Measurements from ENCODE around the gene OSBPL8. TPM values are rescaled to one million over a fixed set of nuclear protein-coding genes. Genes with fewer than 3 reads are reported as not detected.
"Not testable (repeated sequence)": the region's sequence is repeated elsewhere in the genome, so short reads cannot be mapped to it uniquely, and the experiment has no call there.

Gene OSBPL8
- polyA plus RNA-seq, 4 donors = 4.5 to 25.9 (median 6.7) TPM

DNA sequence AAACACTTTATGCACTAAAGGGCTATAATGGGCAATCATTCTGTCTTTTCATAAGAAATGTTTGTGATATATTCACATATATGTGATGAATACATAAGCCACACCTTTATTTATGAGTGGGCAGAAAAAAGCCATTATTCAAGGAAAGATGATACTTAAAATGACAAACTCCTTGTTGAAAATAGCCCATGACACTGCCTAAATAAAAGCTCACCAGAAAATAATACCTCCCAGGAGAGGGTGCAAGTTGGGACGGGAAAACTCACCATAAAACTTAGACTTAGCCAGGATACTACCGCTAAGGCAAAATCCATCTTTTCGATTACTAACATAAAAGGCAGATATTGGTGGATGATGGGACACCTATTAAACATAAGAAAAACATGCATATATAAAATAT, 175.6 kb downstream of the OSBPL8 start:
- DNase-seq (no peak), FAIRE-seq (no peak)
- Histone ChIP-seq H3K36me3 (ENCODE audit: control insufficient read depth in 3 of 3, insufficient read depth in 2 of 3, low read depth in 1 of 3, low read length in 3 of 3) (peaks cover 0 to 6% (median 0%) of the 10 kb centered on the region in 3 donors), H3K27ac (ENCODE audit: low read depth in 1 of 3, low read length in 2 of 3) (no peak overlapping the region), H3K4me1 (ENCODE audit: control insufficient read depth in 3 of 3, insufficient read depth in 2 of 3, low read depth in 1 of 3, low read length in 2 of 3) (no peaks in the 10 kb centered on the region), H3K27me3 (ENCODE audit: control insufficient read depth in 3 of 3, insufficient read depth in 3 of 3, low read length in 3 of 3) (no peaks in the 10 kb centered on the region), H3K4me3 (ENCODE audit: low read depth in 1 of 3, low read length in 3 of 3) (no peak overlapping the region), H3K9me3 (ENCODE audit: control insufficient read depth in 2 of 2, insufficient read depth in 1 of 2, low read depth in 1 of 2, low read length in 1 of 2) (no peaks in the 10 kb centered on the region)
- 97 to 98% (median 98%) methylated on average over 3 of the region's 3 CpGs for WGBS, 3 donors

DNA sequence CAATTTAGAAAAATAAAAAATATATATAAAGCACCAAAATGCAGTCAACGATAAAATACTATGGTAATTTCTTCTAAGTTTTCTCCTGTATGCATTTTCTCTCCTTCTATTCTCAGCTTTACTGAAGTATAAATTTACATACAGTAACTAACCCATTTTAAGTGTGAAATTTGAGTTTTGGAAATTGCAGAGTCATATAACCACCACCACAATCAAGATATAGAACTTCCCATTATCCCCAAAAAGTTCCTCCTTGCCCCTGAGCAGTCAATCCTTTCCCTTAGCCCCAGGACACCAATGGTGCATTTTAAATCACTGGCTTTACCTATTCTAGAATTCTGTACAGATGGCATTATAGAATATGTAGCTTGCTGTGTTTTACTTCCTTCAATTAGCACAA, 180.3 kb downstream of the OSBPL8 start:
- peaks cover 0 to 4% (median 0%) of the 10 kb centered on the region in 3 donors for H3K36me3 ChIP-seq (ENCODE audit: control insufficient read depth in 3 of 3, insufficient read depth in 2 of 3, low read depth in 1 of 3, low read length in 3 of 3)
- no peak for FAIRE-seq
- no peak for DNase-seq
- H3K27ac ChIP-seq (ENCODE audit: low read depth in 1 of 3, low read length in 2 of 3) = no peak overlapping the region
- no peaks in the 10 kb centered on the region for H3K4me1 ChIP-seq (ENCODE audit: control insufficient read depth in 3 of 3, insufficient read depth in 2 of 3, low read depth in 1 of 3, low read length in 2 of 3)
- H3K27me3 ChIP-seq (ENCODE audit: control insufficient read depth in 3 of 3, insufficient read depth in 3 of 3, low read length in 3 of 3) = no peaks in the 10 kb centered on the region
- no peaks in the 10 kb centered on the region for H3K9me3 ChIP-seq (ENCODE audit: control insufficient read depth in 2 of 2, insufficient read depth in 1 of 2, low read depth in 1 of 2, low read length in 1 of 2)
- WGBS, 3 donors = 97 to 100% (median 97%) methylated on average over 1 of the region's 1 CpG
- no peak overlapping the region for H3K4me3 ChIP-seq (ENCODE audit: low read depth in 1 of 3, low read length in 3 of 3)

DNA sequence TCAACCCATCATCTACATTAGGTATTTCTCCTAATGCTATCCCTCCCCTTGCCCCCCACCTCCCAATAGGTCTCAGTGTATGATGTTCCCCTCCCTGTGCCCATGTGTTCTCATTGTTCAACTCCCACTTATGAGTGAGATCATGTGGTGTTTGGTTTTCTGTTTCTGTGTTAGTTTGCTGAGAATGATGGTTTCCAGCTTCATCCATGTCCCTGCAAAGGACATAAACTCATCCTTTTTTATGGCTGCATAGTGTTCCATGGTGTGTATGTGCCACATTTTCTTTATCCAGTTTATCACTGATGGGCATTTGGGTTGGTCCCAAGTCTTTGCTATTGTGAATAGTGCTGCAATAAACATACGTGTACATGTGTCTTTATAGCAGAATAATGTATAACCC, 182.7 kb downstream of the OSBPL8 start:
- H3K4me3 ChIP-seq (ENCODE audit: low read depth in 1 of 3, low read length in 3 of 3); H3K27me3 ChIP-seq (ENCODE audit: control insufficient read depth in 3 of 3, insufficient read depth in 3 of 3, low read length in 3 of 3); FAIRE-seq; H3K4me1 ChIP-seq (ENCODE audit: control insufficient read depth in 3 of 3, insufficient read depth in 2 of 3, low read depth in 1 of 3, low read length in 2 of 3); H3K9me3 ChIP-seq (ENCODE audit: control insufficient read depth in 2 of 2, insufficient read depth in 1 of 2, low read depth in 1 of 2, low read length in 1 of 2); H3K36me3 ChIP-seq (ENCODE audit: control insufficient read depth in 3 of 3, insufficient read depth in 2 of 3, low read depth in 1 of 3, low read length in 3 of 3); H3K27ac ChIP-seq (ENCODE audit: low read depth in 1 of 3, low read length in 2 of 3); DNase-seq: not testable (repeated sequence)
- WGBS, 3 donors = 95 to 100% (median 100%) methylated on average over 1 of the region's 1 CpG

DNA sequence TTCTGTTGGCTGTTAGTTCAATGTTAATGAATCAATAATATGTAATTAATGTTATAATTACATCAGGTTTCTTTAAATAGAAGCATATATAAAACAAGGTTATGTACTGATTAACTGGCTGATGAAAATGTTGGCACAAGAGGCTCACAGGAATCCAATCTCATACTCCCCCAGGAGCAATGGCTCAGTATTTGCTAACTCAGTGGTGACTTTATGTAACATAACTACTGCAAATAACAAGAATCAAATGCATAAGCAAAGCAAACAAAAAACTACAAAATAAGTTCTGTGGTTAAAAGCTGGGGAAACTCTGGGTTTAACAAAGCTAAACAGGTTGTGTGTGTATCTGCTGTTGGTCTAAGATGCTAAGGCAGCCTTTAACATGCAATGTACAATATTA, 183.6 kb downstream of the OSBPL8 start:
- no peaks in the 10 kb centered on the region for H3K4me1 ChIP-seq (ENCODE audit: control insufficient read depth in 3 of 3, insufficient read depth in 2 of 3, low read depth in 1 of 3, low read length in 2 of 3)
- peaks cover 0 to 2% (median 2%) of the 10 kb centered on the region in 3 donors for H3K36me3 ChIP-seq (ENCODE audit: control insufficient read depth in 3 of 3, insufficient read depth in 2 of 3, low read depth in 1 of 3, low read length in 3 of 3)
- no peak for FAIRE-seq
- no peaks in the 10 kb centered on the region for H3K27me3 ChIP-seq (ENCODE audit: control insufficient read depth in 3 of 3, insufficient read depth in 3 of 3, low read length in 3 of 3)
- no peaks in the 10 kb centered on the region for H3K9me3 ChIP-seq (ENCODE audit: control insufficient read depth in 2 of 2, insufficient read depth in 1 of 2, low read depth in 1 of 2, low read length in 1 of 2)
- no peak overlapping the region for H3K4me3 ChIP-seq (ENCODE audit: low read depth in 1 of 3, low read length in 3 of 3)
- no peak for DNase-seq
- H3K27ac ChIP-seq (ENCODE audit: low read depth in 1 of 3, low read length in 2 of 3) = no peak overlapping the region

DNA sequence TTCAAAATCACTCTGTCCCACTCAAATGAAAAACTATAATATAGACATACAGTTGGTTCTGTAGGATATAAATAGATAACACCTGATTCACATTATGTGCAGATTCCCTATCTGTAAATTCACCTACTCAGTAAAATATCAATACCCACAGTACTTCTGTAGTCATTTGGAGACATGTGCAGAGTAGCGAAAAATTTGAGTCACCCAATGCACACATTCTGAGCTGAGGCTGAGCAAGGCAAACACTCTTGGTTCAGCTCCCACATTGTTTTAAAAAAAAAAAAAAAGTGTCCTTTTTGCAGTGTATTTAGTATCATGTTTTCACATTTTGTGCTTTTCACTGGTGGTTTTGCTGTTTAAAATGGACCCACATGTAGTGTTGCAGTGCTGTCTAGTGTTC, 184.1 kb downstream of the OSBPL8 start:
- peaks cover 0 to 2% (median 2%) of the 10 kb centered on the region in 3 donors for H3K36me3 ChIP-seq (ENCODE audit: control insufficient read depth in 3 of 3, insufficient read depth in 2 of 3, low read depth in 1 of 3, low read length in 3 of 3)
- no peaks in the 10 kb centered on the region for H3K4me1 ChIP-seq (ENCODE audit: control insufficient read depth in 3 of 3, insufficient read depth in 2 of 3, low read depth in 1 of 3, low read length in 2 of 3)
- H3K27ac ChIP-seq (ENCODE audit: low read depth in 1 of 3, low read length in 2 of 3) = no peak overlapping the region
- no peaks in the 10 kb centered on the region for H3K27me3 ChIP-seq (ENCODE audit: control insufficient read depth in 3 of 3, insufficient read depth in 3 of 3, low read length in 3 of 3)
- WGBS, 3 donors = 93 to 100% (median 100%) methylated on average over 1 of the region's 1 CpG
- FAIRE-seq (no peak), DNase-seq (no peak)
- no peak overlapping the region for H3K4me3 ChIP-seq (ENCODE audit: low read depth in 1 of 3, low read length in 3 of 3)
- no peaks in the 10 kb centered on the region for H3K9me3 ChIP-seq (ENCODE audit: control insufficient read depth in 2 of 2, insufficient read depth in 1 of 2, low read depth in 1 of 2, low read length in 1 of 2)

DNA sequence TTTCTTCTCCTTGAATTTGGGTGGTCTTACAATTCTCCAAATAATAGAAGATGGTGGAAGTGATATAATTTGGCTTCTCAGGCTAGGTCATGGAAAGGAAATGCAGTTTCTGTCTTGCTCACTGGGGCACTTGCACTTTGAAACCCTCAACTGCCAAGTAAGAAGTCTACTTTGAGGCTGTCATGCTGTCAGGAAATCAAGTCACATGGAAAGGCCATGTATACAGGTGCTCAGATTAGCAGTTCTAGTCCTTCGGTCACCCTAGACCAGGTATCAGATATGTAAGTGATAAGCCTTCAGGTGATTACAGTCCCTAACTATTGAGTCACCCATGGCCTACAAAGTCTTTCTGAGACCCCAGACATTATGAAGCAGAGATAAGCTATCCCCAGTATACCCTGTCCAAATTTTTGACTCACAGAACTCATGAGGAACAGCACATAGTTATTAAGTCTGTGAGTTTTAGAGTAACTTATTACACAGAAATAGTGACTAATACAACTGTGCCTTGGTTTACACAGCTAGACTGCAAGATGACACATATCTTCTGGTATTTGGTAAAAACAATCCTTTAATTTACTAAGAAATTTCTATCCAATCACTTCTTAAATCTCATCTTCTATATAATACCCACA, 185.1 kb downstream of the OSBPL8 start:
- peaks cover 0 to 2% (median 2%) of the 10 kb centered on the region in 3 donors for H3K36me3 ChIP-seq (ENCODE audit: control insufficient read depth in 3 of 3, insufficient read depth in 2 of 3, low read depth in 1 of 3, low read length in 3 of 3)
- H3K4me3 ChIP-seq (ENCODE audit: low read depth in 1 of 3, low read length in 3 of 3) = no peak overlapping the region
- H3K9me3 ChIP-seq (ENCODE audit: control insufficient read depth in 2 of 2, insufficient read depth in 1 of 2, low read depth in 1 of 2, low read length in 1 of 2) = no peaks in the 10 kb centered on the region
- no peaks in the 10 kb centered on the region for H3K4me1 ChIP-seq (ENCODE audit: control insufficient read depth in 3 of 3, insufficient read depth in 2 of 3, low read depth in 1 of 3, low read length in 2 of 3)
- no peaks in the 10 kb centered on the region for H3K27me3 ChIP-seq (ENCODE audit: control insufficient read depth in 3 of 3, insufficient read depth in 3 of 3, low read length in 3 of 3)
- no peak for FAIRE-seq
- WGBS, 3 donors = 80 to 88% (median 81%) methylated on average over 1 of the region's 1 CpG
- no peak overlapping the region for H3K27ac ChIP-seq (ENCODE audit: low read depth in 1 of 3, low read length in 2 of 3)
- no peak for DNase-seq

DNA sequence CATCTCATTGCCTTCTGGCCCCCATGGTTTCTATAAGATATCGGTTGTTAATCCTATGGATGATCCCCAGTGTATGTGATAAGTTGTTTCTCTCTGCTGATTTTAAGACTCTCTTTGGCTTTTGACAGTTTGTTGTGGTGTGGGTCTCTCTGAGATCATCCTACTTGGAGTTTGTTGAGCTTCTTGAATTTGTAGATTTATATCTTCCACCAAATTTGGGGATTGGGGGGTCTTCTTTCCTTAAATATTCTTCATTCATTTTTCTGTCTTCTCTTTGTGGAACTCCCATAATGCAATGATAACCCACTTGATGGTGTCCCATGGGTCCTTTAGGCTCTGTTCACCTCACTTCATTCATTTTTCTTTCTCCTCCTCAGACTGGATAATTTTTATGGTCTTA, 191.3 kb downstream of the OSBPL8 start:
- H3K27ac ChIP-seq (ENCODE audit: low read depth in 1 of 3, low read length in 2 of 3) = no peak overlapping the region
- no peaks in the 10 kb centered on the region for H3K4me1 ChIP-seq (ENCODE audit: control insufficient read depth in 3 of 3, insufficient read depth in 2 of 3, low read depth in 1 of 3, low read length in 2 of 3)
- no peak overlapping the region for H3K4me3 ChIP-seq (ENCODE audit: low read depth in 1 of 3, low read length in 3 of 3)
- no peaks in the 10 kb centered on the region for H3K27me3 ChIP-seq (ENCODE audit: control insufficient read depth in 3 of 3, insufficient read depth in 3 of 3, low read length in 3 of 3)
- H3K9me3 ChIP-seq (ENCODE audit: control insufficient read depth in 2 of 2, insufficient read depth in 1 of 2, low read depth in 1 of 2, low read length in 1 of 2) = peaks cover 0 to 3% of the 10 kb centered on the region in 2 donors
- FAIRE-seq (no peak), DNase-seq (no peak)
- peaks cover 2 to 11% (median 2%) of the 10 kb centered on the region in 3 donors for H3K36me3 ChIP-seq (ENCODE audit: control insufficient read depth in 3 of 3, insufficient read depth in 2 of 3, low read depth in 1 of 3, low read length in 3 of 3)
- 99 to 100% (median 100%) methylated on average over 1 of the region's 1 CpG for WGBS, 3 donors

DNA sequence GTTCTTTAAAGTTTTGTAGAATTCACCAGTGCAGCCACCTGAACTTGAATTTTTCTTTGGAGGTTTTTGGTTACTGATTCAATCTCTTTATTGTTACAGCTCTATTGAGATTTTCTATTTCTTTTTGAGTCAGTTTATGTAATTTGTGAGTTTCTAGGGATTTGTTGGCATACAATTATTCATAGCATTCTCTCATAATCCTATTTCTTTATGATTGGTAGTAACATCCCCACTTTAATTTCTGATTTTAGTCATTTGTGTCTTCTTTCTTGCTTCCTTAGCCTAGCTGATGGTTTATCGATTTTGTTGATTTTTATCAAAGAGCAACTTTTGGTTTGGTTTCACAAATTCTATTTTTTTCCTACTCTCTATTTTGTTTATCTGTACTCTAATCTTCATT, 193.4 kb downstream of the OSBPL8 start:
- H3K27ac ChIP-seq (ENCODE audit: low read depth in 1 of 3, low read length in 2 of 3) = no peak overlapping the region
- H3K36me3 ChIP-seq (ENCODE audit: control insufficient read depth in 3 of 3, insufficient read depth in 2 of 3, low read depth in 1 of 3, low read length in 3 of 3) = peaks cover 2 to 9% (median 2%) of the 10 kb centered on the region in 3 donors
- FAIRE-seq = no peak

DNA sequence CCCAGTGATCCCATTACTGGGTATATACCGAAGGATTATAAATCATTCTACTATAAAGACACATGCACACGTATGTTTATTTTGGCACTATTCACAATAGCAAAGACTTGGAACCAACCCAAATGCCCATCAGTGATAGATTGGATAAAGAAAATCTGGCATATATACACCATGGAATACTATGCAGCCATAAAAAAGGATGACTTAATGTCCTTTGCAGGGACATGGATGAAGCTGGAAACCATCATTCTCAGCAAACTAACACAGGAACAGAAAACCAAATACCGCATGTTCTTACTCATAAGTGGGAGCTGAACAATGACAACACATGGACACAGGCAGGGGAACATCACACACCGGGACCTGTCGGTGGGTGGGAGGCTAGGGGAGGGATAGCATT, 195.4 kb downstream of the OSBPL8 start:
- not testable (repeated sequence) for H3K4me1 ChIP-seq (ENCODE audit: control insufficient read depth in 3 of 3, insufficient read depth in 2 of 3, low read depth in 1 of 3, low read length in 2 of 3); H3K27me3 ChIP-seq (ENCODE audit: control insufficient read depth in 3 of 3, insufficient read depth in 3 of 3, low read length in 3 of 3); FAIRE-seq; H3K9me3 ChIP-seq (ENCODE audit: control insufficient read depth in 2 of 2, insufficient read depth in 1 of 2, low read depth in 1 of 2, low read length in 1 of 2); DNase-seq; H3K4me3 ChIP-seq (ENCODE audit: low read depth in 1 of 3, low read length in 3 of 3); H3K27ac ChIP-seq (ENCODE audit: low read depth in 1 of 3, low read length in 2 of 3)
- H3K36me3 ChIP-seq (ENCODE audit: control insufficient read depth in 3 of 3, insufficient read depth in 2 of 3, low read depth in 1 of 3, low read length in 3 of 3) = peaks cover 2 to 14% (median 3%) of the 10 kb centered on the region in 3 donors
- 89 to 96% (median 93%) methylated on average over 5 of the region's 5 CpGs for WGBS, 3 donors

More for the DNA sequence above, 193.4 kb downstream of the OSBPL8 start:
- WGBS, 3 donors = 83 to 100% (median 93%) methylated on average over 1 of the region's 1 CpG
- Histone ChIP-seq H3K9me3 (ENCODE audit: control insufficient read depth in 2 of 2, insufficient read depth in 1 of 2, low read depth in 1 of 2, low read length in 1 of 2) (peaks cover 0 to 3% of the 10 kb centered on the region in 2 donors), H3K4me1 (ENCODE audit: control insufficient read depth in 3 of 3, insufficient read depth in 2 of 3, low read depth in 1 of 3, low read length in 2 of 3) (no peaks in the 10 kb centered on the region), H3K4me3 (ENCODE audit: low read depth in 1 of 3, low read length in 3 of 3) (no peak overlapping the region), H3K27me3 (ENCODE audit: control insufficient read depth in 3 of 3, insufficient read depth in 3 of 3, low read length in 3 of 3) (no peaks in the 10 kb centered on the region)
- DNase-seq = no peak

Data from small intestine (tissue), 7 donors.